Fibroblast of skin of right biceps (primary cell): Measurements from ENCODE around the gene LHFPL5.

ENCODE experiments used
- DNase-seq: peaks from one replicate; pipeline ENCODE4 v3.0.0-alpha.2; 2013

LHFPL5 gene

GRCh38 chr6:35857853-35858252, 52.7 kb downstream of the LHFPL5 start:
- DNase-seq: no peak

- no peak for DNase-seq
Observed at GRCh38 chr6:35859367-35859766, 54.2 kb downstream of the LHFPL5 start.
